Stromal cell of bone marrow (primary cell): Measurements from ENCODE around the gene SP2.

ENCODE experiments used
- DNase-seq: peaks from one replicate; pipeline ENCODE4 v3.0.0-alpha.2; 2012; ENCODE audit warnings: low read depth

Gene SP2

DNA sequence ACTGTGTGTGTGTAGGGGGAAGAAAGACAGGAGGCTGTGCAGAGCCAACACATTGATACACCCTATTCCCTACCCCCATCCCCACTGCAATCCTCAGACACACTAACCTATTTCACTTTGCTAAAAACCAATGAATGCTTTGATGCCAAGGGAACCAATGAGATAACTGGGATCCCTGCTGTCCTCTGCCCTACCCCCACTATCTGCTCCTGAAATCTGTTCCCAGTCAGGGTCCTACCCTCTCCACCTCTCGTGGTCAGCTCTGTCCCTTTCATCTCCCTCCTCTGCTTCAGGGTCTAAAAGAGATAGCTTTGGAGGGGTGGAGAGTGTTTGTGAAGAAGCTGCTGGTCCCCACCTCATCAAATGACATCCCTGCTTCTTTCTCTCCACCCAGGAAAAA, 26.0 kb upstream of the SP2 start:
- DNase-seq = no peak

DNA sequence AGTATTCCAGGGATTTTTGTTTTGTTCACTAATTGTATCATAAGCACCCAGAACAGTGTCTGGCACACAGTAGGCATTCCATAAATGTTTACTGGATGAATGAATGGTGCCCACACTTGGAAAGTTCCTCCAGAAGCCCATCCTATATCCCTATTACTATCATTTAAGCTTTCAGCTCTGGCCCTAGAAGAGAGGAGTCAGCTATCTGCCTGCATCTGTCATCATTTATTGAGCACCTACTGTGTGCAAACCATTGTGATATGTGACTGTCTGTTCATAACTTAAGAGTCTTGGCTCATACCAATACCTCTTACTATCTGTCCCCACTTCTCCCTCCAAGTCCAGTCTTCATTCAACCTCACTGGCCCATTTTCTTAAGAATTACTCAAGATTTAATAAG, 25.0 kb upstream of the SP2 start:
- DNase-seq = no peak

DNA sequence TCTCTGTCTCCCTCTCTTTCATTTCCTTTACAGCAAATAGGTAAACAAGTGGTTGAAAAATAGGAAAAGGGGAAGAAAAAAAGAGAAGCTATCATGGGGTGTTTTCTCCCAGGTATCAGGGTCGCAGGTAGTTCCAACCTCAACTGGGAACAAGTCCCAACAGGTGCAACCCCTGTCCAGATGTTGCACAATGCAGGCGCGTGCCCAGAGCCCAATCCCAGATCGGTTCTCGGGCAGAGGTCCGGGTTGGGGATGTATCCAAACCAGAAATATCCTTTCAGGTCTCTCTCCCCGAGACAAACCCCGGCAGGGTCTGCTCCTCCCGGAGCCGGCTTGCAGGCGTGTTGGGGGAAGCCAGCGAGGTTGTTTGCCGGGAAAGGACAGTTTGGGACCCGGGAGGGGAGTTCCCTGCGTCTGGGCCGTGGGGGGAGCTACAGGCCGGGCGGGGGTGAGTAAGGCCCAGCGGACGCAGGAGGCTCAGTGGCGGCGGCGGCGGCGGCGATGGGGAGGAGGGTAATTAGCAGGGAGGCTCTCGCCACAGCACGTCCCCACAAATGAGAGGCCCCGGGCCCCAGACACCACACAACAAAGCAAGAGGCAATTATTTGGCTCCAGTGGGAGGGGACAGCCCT, 23.9 kb upstream of the SP2 start:
- DNase-seq = no peak

DNA sequence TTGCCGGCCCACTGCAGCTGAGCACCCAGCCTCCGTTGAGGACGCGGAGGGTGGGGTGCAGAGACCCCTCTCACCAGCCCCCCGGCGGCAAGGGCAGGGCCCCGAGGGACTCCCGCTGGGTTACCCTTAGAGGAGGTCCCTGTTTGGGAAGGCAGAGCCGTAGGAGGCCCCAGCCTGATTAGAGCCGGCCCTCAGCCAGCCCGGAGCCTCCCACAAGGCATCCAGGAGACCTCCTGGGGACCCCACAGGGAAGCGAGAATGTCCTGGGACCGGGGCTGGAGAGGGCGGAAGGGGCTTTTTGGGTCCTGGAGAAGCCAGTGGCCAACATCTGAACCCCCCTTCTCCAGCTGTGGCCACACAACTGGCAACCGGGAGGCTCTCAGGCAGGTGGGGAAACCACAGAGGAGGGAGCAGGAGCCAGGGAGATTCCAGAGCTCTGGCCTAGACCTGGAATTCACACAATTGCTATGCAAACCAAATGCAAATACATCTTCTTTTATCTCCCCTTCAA, 23.3 kb upstream of the SP2 start:
- DNase-seq = no peak

DNA sequence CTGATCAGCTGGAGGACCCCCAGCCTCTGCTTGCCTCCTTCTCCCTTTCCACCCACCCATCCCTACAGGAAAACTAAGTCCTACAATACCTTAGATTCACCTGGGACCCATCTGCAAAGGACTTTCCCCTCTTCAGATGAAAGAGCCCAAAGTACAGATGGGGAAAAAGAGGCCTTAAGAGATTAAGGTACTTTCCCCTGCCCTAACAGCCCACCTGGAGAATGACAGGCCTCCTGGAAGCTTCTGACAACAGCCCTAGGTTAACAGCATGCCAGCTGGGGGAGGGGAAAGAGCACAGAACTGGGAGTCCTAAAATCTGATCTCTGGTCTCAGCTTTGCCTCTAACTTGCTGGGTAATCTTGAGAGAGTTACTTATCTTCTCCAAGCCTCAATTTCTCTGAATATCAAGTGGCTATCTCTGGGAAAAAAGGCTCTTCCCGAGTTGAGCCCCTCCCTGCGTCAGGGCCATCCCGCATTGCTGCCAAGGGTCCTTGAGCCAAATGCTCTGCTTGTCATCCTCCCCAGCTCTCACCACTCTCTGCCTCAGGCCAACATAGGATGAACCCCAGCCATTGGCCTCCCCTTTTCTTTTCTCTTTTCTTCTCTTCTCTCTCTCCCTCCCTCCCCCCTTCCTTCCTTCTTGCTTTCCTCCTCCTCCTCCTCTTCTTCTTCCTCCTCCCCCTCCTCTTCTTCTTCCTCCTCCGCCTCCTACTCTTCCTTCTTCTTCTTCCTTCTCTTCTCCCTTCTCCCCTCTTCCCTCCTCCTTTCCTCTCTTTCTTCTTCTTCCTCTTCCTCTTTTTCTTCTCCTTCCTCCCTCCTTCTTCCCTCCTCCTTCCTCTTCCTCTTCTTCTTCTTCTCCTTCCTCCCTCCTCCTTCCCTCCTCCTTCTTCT, 22.6 kb upstream of the SP2 start:
- no peak for DNase-seq

DNA sequence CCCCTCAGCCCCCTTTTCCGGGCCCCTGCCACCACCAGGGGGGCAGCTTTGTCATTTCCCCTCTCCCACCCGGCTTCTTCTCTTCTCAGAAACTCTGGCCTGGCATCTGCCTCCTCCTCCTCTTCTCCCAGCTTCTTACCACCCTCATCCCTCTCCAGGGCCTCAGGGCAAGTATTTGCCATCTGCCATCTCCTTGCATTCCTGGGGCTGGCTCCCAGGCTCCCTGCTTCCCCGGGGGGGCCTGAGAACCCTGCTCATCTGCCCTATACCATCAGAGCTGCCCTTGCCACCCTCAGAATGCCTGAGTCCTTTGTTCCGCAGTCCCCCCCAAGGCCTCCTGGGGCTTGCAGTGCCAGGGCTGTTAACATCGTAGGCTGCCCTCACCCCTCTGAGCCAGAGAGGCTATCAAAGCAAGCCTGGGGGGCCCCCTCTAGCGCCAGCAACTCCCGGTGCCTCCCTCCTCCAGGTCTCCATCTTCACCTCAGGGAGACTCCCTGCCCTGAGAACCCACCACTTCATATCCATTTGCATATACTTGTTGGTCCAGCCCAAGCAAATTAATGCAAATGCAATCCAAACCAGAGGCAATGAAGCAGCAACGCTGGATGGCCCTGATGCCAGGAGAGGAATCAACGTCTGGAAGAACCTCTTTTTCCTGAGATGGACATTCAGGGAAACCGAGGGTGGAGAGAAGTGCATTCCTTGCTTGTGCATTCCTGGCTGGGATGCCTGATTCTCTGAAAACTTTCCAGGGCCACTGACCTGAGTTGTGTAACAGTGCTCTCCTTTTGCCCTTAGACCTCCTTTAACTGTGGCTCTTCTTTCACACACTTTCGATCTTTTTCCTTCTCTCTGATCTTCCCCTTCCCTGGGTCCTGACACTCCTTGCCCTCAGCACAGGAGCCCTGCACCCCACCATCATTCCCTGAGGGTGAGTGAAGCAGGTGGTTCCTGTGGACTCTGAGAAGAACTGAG, 20.7 kb upstream of the SP2 start:
- no peak for DNase-seq

DNA sequence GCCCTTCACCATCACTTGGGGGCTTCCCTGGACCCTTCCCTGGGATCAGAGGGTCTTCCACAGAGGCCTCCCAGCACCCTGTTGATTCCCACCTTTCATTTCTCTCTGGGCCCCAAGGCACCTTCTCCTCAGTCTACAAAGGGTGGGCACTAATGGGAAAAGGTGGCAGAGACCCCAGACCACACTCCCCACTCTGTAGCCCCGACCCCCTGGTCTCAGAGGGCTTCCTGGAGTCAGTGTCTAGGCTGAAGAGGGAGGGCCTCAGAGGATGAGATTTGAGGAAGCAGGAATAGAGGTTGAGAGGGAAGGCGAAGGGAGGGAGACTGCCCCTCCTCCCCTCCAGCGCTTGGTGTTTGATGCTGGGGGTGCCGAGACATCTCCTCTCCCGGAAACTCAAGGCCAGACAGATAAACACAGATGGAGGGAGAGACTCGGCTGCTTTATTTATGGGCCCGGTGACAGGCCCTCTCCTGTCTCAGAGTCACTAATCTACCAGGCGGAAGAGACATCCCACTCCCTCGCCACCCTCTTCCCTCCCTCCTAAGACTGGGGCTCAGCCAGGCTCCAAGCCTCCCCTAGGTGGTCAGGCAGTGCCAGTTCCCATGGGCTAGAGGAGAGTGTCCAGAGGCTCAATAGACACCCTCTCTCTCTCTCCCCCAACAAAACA, 18.5 kb upstream of the SP2 start:
- DNase-seq = no peak

- DNase-seq = no peak
Measured at GRCh38 chr17:47878203-47879027, 17.6 kb upstream of the SP2 start.

GRCh38 chr17:47879028-47879585, 16.9 kb upstream of the SP2 start:
- no peak for DNase-seq

- no peak for DNase-seq
Measured at GRCh38 chr17:47879776-47880454, 16.1 kb upstream of the SP2 start.

DNA sequence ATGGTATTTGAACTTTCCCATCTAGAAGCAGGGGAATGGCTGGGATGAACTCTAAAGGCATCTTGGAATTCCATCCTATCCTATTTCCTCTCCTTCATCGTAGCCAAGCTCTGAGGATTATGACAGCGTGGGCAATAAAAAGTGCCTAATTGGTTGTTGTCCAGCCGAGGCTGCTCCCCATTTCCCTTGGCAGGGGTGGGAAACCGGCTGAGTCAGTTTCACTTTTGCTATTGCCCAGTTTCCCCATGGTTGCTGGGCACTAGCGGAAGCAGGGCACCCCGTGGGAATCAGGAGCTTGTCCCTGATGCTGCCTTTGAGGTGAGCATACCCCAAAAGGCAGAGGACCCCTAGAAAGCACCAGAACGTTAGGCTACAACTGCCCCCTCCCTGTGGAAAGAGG, 13.8 kb upstream of the SP2 start:
- DNase-seq = peak; percentile 76

- no peak for DNase-seq
Measured at GRCh38 chr17:47882695-47883588, 13.1 kb upstream of the SP2 start.

GRCh38 chr17:47883589-47884426, 12.2 kb upstream of the SP2 start:
- DNase-seq = no peak

- no peak for DNase-seq
Measured at GRCh38 chr17:47884427-47884740, 11.7 kb upstream of the SP2 start.

DNA sequence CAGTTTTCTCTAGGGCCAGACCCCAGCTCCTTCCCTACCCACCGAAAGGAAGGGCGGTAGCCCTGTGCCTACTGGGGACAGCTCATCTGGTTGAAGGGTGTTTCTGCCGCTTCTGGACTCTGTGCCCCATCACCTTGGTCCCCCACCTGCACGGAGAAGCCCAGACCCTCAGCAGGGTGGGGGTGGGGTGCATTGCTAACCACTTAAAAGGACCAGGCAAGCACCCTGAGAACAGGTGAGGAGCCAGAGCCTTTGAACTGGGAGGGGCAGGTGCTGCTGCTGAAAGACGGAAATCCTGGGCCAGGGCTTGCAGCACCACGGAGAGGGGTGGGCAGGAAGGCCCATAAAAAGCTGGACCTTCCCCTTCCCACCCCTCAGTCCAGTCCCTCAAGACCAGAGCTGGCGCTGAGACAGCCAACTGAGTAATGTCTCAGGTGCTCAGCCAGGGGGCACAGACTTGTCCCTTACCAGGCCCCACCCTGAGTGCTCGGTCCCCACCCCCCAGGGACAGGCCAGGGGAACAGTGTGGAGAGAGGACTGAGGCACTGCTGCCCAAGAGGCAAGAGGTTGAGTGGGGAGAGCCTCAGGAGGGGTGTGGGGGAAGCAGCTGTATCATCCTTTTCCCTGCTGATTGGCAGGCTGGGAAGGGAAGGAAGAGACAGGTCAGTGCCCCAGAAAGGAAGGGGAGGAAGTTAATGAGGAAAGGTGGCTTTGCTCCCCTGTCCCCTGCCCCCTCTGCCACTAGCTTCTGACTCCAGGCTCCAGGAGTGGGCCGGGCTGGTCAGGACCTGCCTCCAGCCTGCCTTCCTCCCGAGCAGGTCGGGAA, 10.9 kb upstream of the SP2 start:
- no peak for DNase-seq

GRCh38 chr17:47888293-47888692, 7.7 kb upstream of the SP2 start:
- DNase-seq = no peak
